22Rv1 (cell line): Measurements from ENCODE around the gene ZIC4.

Source experiments
- H3K27ac ChIP-seq: fragments of 450-650 bp; 2 replicates; pipeline ENCODE4 v1.5.1; 2017
- CTCF ChIP-seq: fragments of 450-650 bp; IDR thresholded peaks from 2 replicates; pipeline ENCODE4 v1.5.1; 2017; ENCODE audit warnings: mild to moderate bottlenecking
- ZFX ChIP-seq: fragments of 450-650 bp; IDR thresholded peaks from 2 replicates; pipeline ENCODE4 v1.6.1; 2017; ENCODE audit warnings: antibody characterized with exemption, borderline replicate concordance

Gene ZIC4

GRCh38 chr3:147393261-147393942, 12.9 kb downstream of the ZIC4 start:
- peak overlapping the region; percentile 59 for H3K27ac ChIP-seq
- TF ChIP-seq CTCF (no peak), ZFX (no peak)

GRCh38 chr3:147392625-147392946, 13.8 kb downstream of the ZIC4 start:
- no peak for TF ChIP-seq CTCF
- TF ChIP-seq ZFX: no peak
- H3K27ac ChIP-seq: no peak overlapping the region

- TF ChIP-seq ZFX (no peak), CTCF (no peak)
These were observed 14.3 kb downstream of the ZIC4 start for GRCh38 chr3:147391781-147392624.

GRCh38 chr3:147390589-147391569, 15.5 kb downstream of the ZIC4 start:
- TF ChIP-seq ZFX (no peak), CTCF (no peak)
- H3K27ac ChIP-seq: no peak overlapping the region

More at GRCh38 chr3:147391781-147392624, 14.3 kb downstream of the ZIC4 start:
- H3K27ac ChIP-seq: no peak overlapping the region

GRCh38 chr3:147389717-147390116, 16.6 kb downstream of the ZIC4 start:
- H3K27ac ChIP-seq: no peak overlapping the region
- no peak for TF ChIP-seq CTCF
- no peak for TF ChIP-seq ZFX

- no peak overlapping the region for H3K27ac ChIP-seq
- no peak for TF ChIP-seq CTCF
- TF ChIP-seq ZFX: no peak
These were observed 17.4 kb downstream of the ZIC4 start for GRCh38 chr3:147388700-147389580.
